RWPE2 (cell line): ENCODE results near the gene FAM3A.

Experiments
- ATAC-seq: fragments of 200-7000 bp; cut with Tn5 transposase; 3 replicates; pipeline ENCODE4 v1.9.1; 2021; ENCODE audit warnings: low read depth
- DNase-seq: peaks from one replicate; pipeline ENCODE4 v3.0.0-alpha.2; 2020; ENCODE audit warnings: low spot score
- H3K27ac ChIP-seq: fragments of 450-650 bp; 2 replicates; pipeline ENCODE4 v1.5.1; 2017; ENCODE audit warnings: mild to moderate bottlenecking; ENCODE audit not compliant: poor library complexity, severe bottlenecking
- H3K27me3 ChIP-seq: fragments of 250-450 bp; sonication (Bioruptor Pico); 2 replicates; pipeline ENCODE4 v1.5.1; 2021; ENCODE audit warnings: mild to moderate bottlenecking, moderate library complexity; ENCODE audit not compliant: insufficient read depth, poor library complexity, severe bottlenecking
- H3K36me3 ChIP-seq: fragments of 250-450 bp; sonication (Bioruptor Pico); 2 replicates; pipeline ENCODE4 v1.5.1; 2020; ENCODE audit warnings: low read depth, mild to moderate bottlenecking, moderate library complexity
- H3K4me1 ChIP-seq: fragments of 250-450 bp; sonication (Bioruptor Pico); 2 replicates; pipeline ENCODE4 v1.5.1; 2021; ENCODE audit warnings: mild to moderate bottlenecking, moderate library complexity; ENCODE audit not compliant: insufficient read depth, poor library complexity, severe bottlenecking
- H3K4me3 ChIP-seq: fragments of 250-450 bp; sonication (Bioruptor Pico); 2 replicates; pipeline ENCODE4 v1.5.1; 2021; ENCODE audit warnings: mild to moderate bottlenecking, moderate library complexity; ENCODE audit not compliant: severe bottlenecking
- H3K9me3 ChIP-seq: fragments of 250-450 bp; sonication (Bioruptor Pico); 2 replicates; pipeline ENCODE4 v1.5.1; 2021; ENCODE audit warnings: mild to moderate bottlenecking, moderate library complexity; ENCODE audit not compliant: severe bottlenecking
- CTCF ChIP-seq: fragments of 450-650 bp; IDR thresholded peaks from one replicate; pipeline ENCODE4 v1.5.1; 2017; ENCODE audit warnings: mild to moderate bottlenecking, moderate library complexity; ENCODE audit not compliant: poor library complexity, severe bottlenecking

FAM3A gene

DNA sequence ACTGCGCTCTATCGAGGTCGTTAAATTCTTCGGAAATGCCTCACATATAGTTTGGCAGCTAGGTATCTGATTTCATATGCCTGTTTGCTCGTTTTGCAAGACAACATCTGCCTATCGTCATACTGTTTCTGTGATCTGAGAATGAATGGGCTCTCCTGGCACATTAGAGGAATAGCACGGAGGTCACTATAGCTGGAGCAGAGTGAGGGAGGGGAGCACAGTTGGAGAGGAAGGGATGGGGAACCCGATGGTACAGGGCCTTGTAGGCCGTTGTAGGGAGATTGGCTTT, 31.9 kb upstream of the FAM3A start:
- peaks cover 19% of the 10 kb centered on the region for H3K36me3 ChIP-seq
- peaks cover 8% of the 10 kb centered on the region for H3K4me1 ChIP-seq
- peak overlapping the region; percentile 87 for H3K4me3 ChIP-seq
- ATAC-seq = no peak
- H3K9me3 ChIP-seq = no peaks in the 10 kb centered on the region
- H3K27me3 ChIP-seq = no peaks in the 10 kb centered on the region
- H3K27ac ChIP-seq = peak overlapping the region; percentile 88
- no peak for DNase-seq
- no peak for TF ChIP-seq CTCF

GRCh38 chrX:154547245-154548027, 31.4 kb upstream of the FAM3A start, which contains the start of gene IKBKG:
TSS of gene IKBKG (plus strand) at chrX:154547620. CDS start at chrX:154552003, 4,383 bp downstream.
- no peaks in the 10 kb centered on the region for H3K27me3 ChIP-seq
- no peak for TF ChIP-seq CTCF
- peak; percentile 79 for ATAC-seq
- H3K27ac ChIP-seq = peak within 1 kb of the TSS; percentile 88
- peak within 1 kb of the TSS; percentile 87 for H3K4me3 ChIP-seq
- peaks cover 21% of the 10 kb centered on the region for H3K36me3 ChIP-seq
- H3K4me1 ChIP-seq = peaks cover 9% of the 10 kb centered on the region
- DNase-seq = peak; percentile 85
- no peaks in the 10 kb centered on the region for H3K9me3 ChIP-seq

DNA sequence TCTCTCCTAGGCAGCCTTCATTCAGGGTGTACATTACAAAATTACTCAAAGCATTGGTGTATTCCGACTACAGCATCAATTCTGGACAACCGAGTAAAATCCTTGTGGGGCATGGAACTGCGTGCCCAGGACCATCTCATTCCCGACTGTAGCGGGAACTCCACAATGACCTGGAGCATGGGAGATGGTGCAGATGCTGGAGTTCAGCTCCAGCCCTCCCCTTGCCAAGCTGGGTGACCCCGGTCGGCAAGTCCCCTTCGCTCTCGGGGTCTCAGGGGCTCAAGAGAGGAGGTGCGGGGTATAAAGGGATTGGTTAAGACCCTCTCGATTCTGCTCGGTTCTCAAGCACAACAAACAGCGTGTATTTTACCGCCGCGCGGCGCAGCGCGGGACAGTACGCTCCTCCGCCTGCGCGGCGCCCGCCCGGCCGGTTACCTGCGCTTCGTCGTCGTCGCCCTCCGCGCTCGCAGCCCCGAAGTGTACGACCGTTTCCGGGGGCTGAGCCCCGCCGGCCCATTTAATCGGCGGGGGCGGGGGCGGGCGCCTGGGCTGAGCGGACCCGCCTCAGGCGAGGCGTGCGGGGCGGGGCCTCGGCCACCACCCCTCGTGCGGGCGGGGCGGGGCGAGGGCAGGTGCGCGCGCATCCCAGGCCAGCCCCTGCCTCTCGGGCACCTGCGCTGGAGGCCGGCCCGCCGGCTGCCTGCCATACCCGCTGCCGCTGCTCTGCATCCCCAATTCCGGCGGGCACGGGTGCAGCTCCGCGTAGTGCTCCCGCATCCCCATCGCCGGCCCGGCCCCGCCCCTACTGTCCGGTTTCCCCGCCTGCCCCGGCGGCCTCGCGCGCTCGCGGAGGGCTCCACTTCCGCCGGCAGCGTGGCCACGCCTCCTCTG, 30.6 kb upstream of the FAM3A start, which contains the start of gene G6PD:
TSS of gene G6PD (minus strand) at position 493 of the 891 bp plus-strand sequence. CDS start 691 bp downstream, outside the sequence.
- Histone ChIP-seq H3K27ac (peak within 1 kb of the TSS; percentile 88), H3K4me3 (peak within 1 kb of the TSS; percentile 87), H3K36me3 (peaks cover 18% of the 10 kb centered on the region), H3K4me1 (peaks cover 15% of the 10 kb centered on the region), H3K27me3 (no peaks in the 10 kb centered on the region), H3K9me3 (no peaks in the 10 kb centered on the region)
- peak; percentile 40 for ATAC-seq
- DNase-seq = no peak
- TF ChIP-seq CTCF = no peak

- no peak for ATAC-seq
- Histone ChIP-seq H3K9me3 (no peaks in the 10 kb centered on the region), H3K4me3 (peak overlapping the region; percentile 87), H3K27me3 (no peaks in the 10 kb centered on the region), H3K27ac (peak overlapping the region; percentile 88), H3K36me3 (peaks cover 19% of the 10 kb centered on the region), H3K4me1 (peaks cover 24% of the 10 kb centered on the region)
- DNase-seq = no peak
- no peak for TF ChIP-seq CTCF
Observed at GRCh38 chrX:154545673-154546274, 29.7 kb upstream of the FAM3A start.
